PFSK-1 (cell line): ENCODE measurements around the gene RIPOR1.

ENCODE experiments used
- FOXP2 ChIP-seq: optimal IDR thresholded peaks from 2 replicates; pipeline ENCODE3; 2011; ENCODE audit warnings: borderline replicate concordance, control low read depth, inconsistent platforms; ENCODE audit not compliant: insufficient read depth; ENCODE audit errors: extremely low read length, extremely low read depth
- POLR2AphosphoS5 ChIP-seq: IDR thresholded peaks from 2 replicates; pipeline ENCODE4 v1.6.1; 2012; ENCODE audit warnings: low read depth, mild to moderate bottlenecking, control low read depth, low read length, moderate library complexity
- SIN3A ChIP-seq: IDR thresholded peaks from 2 replicates; pipeline ENCODE4 v1.6.1; 2012; ENCODE audit warnings: mild to moderate bottlenecking, low read length, moderate library complexity, borderline replicate concordance; ENCODE audit not compliant: insufficient read depth
- TAF1 ChIP-seq: IDR thresholded peaks from 2 replicates; pipeline ENCODE4 v1.6.1; 2012; ENCODE audit warnings: low read length, control low read depth, borderline replicate concordance; ENCODE audit not compliant: insufficient read depth
- TF ChIP-seq, protein P1 (sequence below), 2 experiments: IDR thresholded peaks; 2 replicates each; pipeline versions ENCODE4 v1.6.1 to v1.8.0; 2011 to 2012; ENCODE audit warnings: low read depth in 2 of 2, low read length in 2 of 2, control low read depth in 1 of 2, inconsistent platforms in 1 of 2, mild to moderate bottlenecking in 1 of 2, moderate library complexity in 1 of 2; ENCODE audit not compliant: insufficient read depth in 1 of 2

DNA sequence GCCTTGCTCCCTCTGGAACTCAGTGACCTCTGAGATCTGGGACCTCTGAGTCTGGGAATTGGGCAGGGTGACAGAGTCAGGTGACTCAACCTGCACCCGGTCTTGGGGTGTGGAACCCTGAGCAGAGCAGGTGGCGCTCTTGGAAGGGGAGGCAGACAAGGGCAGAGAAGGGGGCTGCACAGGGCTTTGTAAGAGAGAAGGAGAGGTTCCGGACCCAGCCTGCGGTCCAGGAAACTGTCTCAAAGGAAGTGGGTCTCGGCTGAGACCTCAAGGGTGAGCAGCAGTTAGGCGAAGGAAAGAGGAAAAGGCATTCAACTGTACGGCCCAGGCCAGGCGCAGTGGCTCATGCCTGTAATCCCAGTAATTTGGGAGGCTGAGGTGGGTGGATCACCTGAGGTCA lies 10.0 kb upstream of the RIPOR1 start:
- TF ChIP-seq POLR2AphosphoS5 (no peak), TAF1 (no peak), SIN3A (no peak), FOXP2 (no peak)
- TF ChIP-seq, protein P1, sequence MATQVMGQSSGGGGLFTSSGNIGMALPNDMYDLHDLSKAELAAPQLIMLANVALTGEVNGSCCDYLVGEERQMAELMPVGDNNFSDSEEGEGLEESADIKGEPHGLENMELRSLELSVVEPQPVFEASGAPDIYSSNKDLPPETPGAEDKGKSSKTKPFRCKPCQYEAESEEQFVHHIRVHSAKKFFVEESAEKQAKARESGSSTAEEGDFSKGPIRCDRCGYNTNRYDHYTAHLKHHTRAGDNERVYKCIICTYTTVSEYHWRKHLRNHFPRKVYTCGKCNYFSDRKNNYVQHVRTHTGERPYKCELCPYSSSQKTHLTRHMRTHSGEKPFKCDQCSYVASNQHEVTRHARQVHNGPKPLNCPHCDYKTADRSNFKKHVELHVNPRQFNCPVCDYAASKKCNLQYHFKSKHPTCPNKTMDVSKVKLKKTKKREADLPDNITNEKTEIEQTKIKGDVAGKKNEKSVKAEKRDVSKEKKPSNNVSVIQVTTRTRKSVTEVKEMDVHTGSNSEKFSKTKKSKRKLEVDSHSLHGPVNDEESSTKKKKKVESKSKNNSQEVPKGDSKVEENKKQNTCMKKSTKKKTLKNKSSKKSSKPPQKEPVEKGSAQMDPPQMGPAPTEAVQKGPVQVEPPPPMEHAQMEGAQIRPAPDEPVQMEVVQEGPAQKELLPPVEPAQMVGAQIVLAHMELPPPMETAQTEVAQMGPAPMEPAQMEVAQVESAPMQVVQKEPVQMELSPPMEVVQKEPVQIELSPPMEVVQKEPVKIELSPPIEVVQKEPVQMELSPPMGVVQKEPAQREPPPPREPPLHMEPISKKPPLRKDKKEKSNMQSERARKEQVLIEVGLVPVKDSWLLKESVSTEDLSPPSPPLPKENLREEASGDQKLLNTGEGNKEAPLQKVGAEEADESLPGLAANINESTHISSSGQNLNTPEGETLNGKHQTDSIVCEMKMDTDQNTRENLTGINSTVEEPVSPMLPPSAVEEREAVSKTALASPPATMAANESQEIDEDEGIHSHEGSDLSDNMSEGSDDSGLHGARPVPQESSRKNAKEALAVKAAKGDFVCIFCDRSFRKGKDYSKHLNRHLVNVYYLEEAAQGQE (IDR thresholded peaks at IDR 0.05; ENCODE audit: insufficient read depth in 1 of 2, low read depth in 2 of 2, low read length in 2 of 2): no peak
